Nephron progenitor cell (in vitro differentiated cells): ENCODE results near the gene CTXN1.
"Not testable (repeated sequence)": the region's sequence is repeated elsewhere in the genome, so short reads cannot be mapped to it uniquely, and the experiment has no call there.

ENCODE experiments used
- DNase-seq: peaks from one replicate; pipeline ENCODE4 v3.0.0; 2021
- H3K27ac Mint-ChIP-seq: 2 replicates; pipeline ENCODE4 v1.8.0; 2021; ENCODE audit warnings: mild to moderate bottlenecking, moderate library complexity, mixed read lengths
- H3K27me3 Mint-ChIP-seq: 2 replicates; pipeline ENCODE4 v1.8.0; 2021; ENCODE audit warnings: mild to moderate bottlenecking, low read depth, mixed read lengths; ENCODE audit not compliant: poor library complexity
- H3K36me3 Mint-ChIP-seq: 2 replicates; pipeline ENCODE4 v1.8.0; 2021; ENCODE audit warnings: low read depth, mixed read lengths
- H3K4me1 Mint-ChIP-seq: 2 replicates; pipeline ENCODE4 v1.8.0; 2021; ENCODE audit warnings: mixed read lengths
- H3K4me3 Mint-ChIP-seq: 2 replicates; pipeline ENCODE4 v1.8.0; 2021; ENCODE audit warnings: mild to moderate bottlenecking, moderate library complexity, mixed read lengths
- H3K9me3 Mint-ChIP-seq: 2 replicates; pipeline ENCODE4 v1.8.0; 2021; ENCODE audit warnings: mild to moderate bottlenecking, moderate library complexity, mixed read lengths
- CTCF ChIP-seq: fragments of 200-600 bp; sonication (generic); IDR thresholded peaks from 2 replicates; pipeline ENCODE4 v1.5.0; 2021; ENCODE audit warnings: antibody characterized with exemption

The CTXN1 gene

DNA sequence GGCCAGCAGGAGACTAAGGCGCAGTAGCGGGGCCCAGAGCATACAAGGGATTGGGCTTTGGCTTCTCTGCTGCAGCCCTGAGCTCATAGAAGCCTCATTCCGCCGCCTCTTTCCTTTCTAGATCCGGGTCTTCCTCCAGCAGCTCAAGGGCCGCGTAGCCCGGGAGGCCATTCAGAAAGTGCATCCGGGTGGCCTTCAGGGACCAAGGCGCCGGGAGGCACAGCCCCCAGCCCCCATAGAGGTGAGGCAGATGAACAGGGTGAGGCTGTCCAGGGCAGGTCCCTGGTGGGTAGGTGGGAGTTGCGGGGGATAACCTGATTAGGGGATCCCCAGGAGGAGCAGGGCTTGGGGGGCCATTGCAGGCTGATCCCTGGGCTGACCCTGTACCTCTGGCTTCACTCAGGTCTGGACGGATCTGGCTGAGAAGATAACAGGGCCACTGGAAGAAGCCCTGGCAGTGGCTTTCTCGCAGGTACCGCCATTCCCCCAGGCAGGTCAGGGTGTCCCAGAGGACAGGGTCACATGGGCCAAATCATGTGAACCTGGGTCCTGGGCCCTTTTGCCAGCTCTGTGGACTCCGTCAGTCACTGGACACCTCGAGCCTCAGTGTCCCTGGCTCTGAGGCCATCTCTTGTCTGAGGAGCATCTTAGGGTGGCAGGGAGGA lies 4.5 kb downstream of the CTXN1 start:
- Mint-ChIP-seq H3K4me1 (peaks cover 40% of the 10 kb centered on the region), H3K36me3 (peaks cover 4% of the 10 kb centered on the region), H3K27me3 (peaks cover 34% of the 10 kb centered on the region), H3K9me3 (no peaks in the 10 kb centered on the region), H3K27ac (peak overlapping the region; percentile 81), H3K4me3 (peak overlapping the region; percentile 85)
- no peak for TF ChIP-seq CTCF
- no peak for DNase-seq

DNA sequence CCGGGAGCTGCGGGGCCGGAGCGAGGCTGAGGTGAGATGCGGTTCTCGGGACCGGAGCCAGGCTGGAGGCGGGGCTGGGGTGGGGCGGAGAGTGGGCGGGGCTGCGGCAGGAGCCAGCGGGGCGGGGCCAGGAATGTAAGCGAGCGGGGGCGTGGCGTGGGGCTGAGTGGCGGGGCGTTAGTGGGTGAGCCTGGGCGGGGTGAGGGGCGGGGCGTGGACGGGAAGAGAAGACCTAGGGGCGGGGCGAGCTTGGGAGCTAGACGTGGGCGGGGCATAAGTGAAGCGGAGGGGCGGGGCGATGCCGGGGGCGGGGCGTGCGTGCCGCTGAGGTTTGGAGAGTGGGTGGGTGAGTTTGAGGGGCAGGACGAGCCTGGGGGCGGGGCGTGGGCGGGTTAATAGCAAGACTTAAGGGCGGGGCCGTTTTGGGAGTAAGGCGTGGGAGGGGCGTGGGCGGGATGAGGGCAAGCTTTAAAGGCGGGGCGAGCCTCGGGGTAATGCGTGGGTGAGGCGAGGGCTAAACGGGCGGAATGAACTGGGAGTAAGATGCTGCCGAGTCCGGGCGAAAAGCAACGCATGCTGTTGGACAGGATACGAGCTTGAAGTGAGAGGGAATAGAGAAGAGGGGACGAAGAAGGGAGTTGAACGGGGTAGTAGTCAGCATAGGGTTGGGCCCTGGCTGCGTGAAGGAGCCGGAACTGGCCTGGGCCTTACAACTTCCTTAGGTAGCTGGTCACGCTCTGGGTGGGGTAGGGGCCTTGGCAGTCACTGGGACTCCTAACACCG lies 5.2 kb downstream of the CTXN1 start:
- DNase-seq = peak; percentile 100
- peaks cover 41% of the 10 kb centered on the region for H3K27me3 Mint-ChIP-seq
- peak overlapping the region; percentile 81 for H3K27ac Mint-ChIP-seq
- H3K36me3 Mint-ChIP-seq = peaks cover 4% of the 10 kb centered on the region
- H3K9me3 Mint-ChIP-seq = no peaks in the 10 kb centered on the region
- H3K4me3 Mint-ChIP-seq = peak overlapping the region; percentile 85
- peaks cover 38% of the 10 kb centered on the region for H3K4me1 Mint-ChIP-seq
- TF ChIP-seq CTCF = no peak

GRCh38 chr19:7919610-7920518 lies 6.1 kb downstream of the CTXN1 start, which contains the start of gene SNAPC2:
Gene SNAPC2 (plus strand): TSS chr19:7920338. CDS start chr19:7920367, 29 bp downstream.
- peak within 1 kb of the TSS; percentile 85 for H3K4me3 Mint-ChIP-seq
- peak within 1 kb of the TSS; percentile 82 for H3K27ac Mint-ChIP-seq
- H3K9me3 Mint-ChIP-seq = no peaks in the 10 kb centered on the region
- H3K36me3 Mint-ChIP-seq = peaks cover 4% of the 10 kb centered on the region
- H3K4me1 Mint-ChIP-seq = peaks cover 42% of the 10 kb centered on the region
- H3K27me3 Mint-ChIP-seq = peaks cover 49% of the 10 kb centered on the region
- no peak for TF ChIP-seq CTCF
- DNase-seq = peak; percentile 98

- no peak for TF ChIP-seq CTCF
- Mint-ChIP-seq H3K9me3 (no peaks in the 10 kb centered on the region), H3K4me3 (peak overlapping the region; percentile 85), H3K27ac (no peak overlapping the region), H3K27me3 (peaks cover 60% of the 10 kb centered on the region), H3K4me1 (peaks cover 42% of the 10 kb centered on the region), H3K36me3 (peaks cover 4% of the 10 kb centered on the region)
- no peak for DNase-seq
Measured at GRCh38 chr19:7918615-7919421, 7.1 kb downstream of the CTXN1 start.

- Mint-ChIP-seq H3K4me1 (peaks cover 40% of the 10 kb centered on the region), H3K4me3 (peak overlapping the region; percentile 61), H3K27me3 (peaks cover 63% of the 10 kb centered on the region)
- not testable (repeated sequence) for DNase-seq, H3K9me3 Mint-ChIP-seq, H3K36me3 Mint-ChIP-seq, H3K27ac Mint-ChIP-seq
Measured at GRCh38 chr19:7918062-7918614, 7.8 kb downstream of the CTXN1 start.
